ENCODE data around the gene AREG. TPM values are rescaled to one million over a fixed set of nuclear protein-coding genes. Genes with fewer than 3 reads are reported as not detected.

AREG gene
- total RNA-seq, 4 donors from 2014 or later: 13.0 to 40.6 (median 26.2) TPM

- Histone ChIP-seq H3K27ac (no peak overlapping the region), H3K27me3 (no peaks in the 10 kb centered on the region), H3K4me3 (no peak overlapping the region), H3K4me1 (peaks cover 9% of the 10 kb centered on the region), H3K36me3 (no peaks in the 10 kb centered on the region), H3K9me3 (no peaks in the 10 kb centered on the region)
- 75% methylated on average over 4 of the region's 4 CpGs for WGBS
- no peak for DNase-seq (ENCODE audit: low spot score in 2 of 2)
- TF ChIP-seq CTCF (IDR thresholded peaks at IDR 0.05): no peak
- TF ChIP-seq POLR2A (IDR thresholded peaks at IDR 0.05): no peak
Observed at GRCh38 chr4:74440356-74440755, 4.6 kb upstream of the AREG start.

GRCh38 chr4:74441744-74442143, 3.2 kb upstream of the AREG start:
- peaks cover 13% of the 10 kb centered on the region for H3K4me1 ChIP-seq
- H3K4me3 ChIP-seq: no peak overlapping the region
- no peak overlapping the region for H3K27ac ChIP-seq
- H3K27me3 ChIP-seq: no peaks in the 10 kb centered on the region
- no peaks in the 10 kb centered on the region for H3K36me3 ChIP-seq
- 97% methylated on average over 3 of the region's 3 CpGs for WGBS
- TF ChIP-seq CTCF (IDR thresholded peaks at IDR 0.05) (no peak), POLR2AphosphoS5 (IDR thresholded peaks at IDR 0.05) (no peak), EP300 (IDR thresholded peaks at IDR 0.05) (no peak), POLR2A (IDR thresholded peaks at IDR 0.05) (no peak)
- H3K9me3 ChIP-seq: no peaks in the 10 kb centered on the region
- DNase-seq (ENCODE audit: low spot score in 2 of 2): no peak

GRCh38 chr4:74446193-74446868, 1.4 kb downstream of the AREG start:
- DNase-seq (ENCODE audit: low spot score in 2 of 2): no peak
- Histone ChIP-seq H3K4me3 (no peak overlapping the region), H3K36me3 (no peaks in the 10 kb centered on the region), H3K27me3 (no peaks in the 10 kb centered on the region), H3K27ac (no peak overlapping the region), H3K4me1 (peaks cover 15% of the 10 kb centered on the region), H3K9me3 (no peaks in the 10 kb centered on the region)
- 71% methylated on average over 8 of the region's 8 CpGs for WGBS
- TF ChIP-seq EP300 (IDR thresholded peaks at IDR 0.05) (no peak), POLR2AphosphoS5 (IDR thresholded peaks at IDR 0.05) (no peak), CTCF (IDR thresholded peaks at IDR 0.05) (no peak), POLR2A (IDR thresholded peaks at IDR 0.05) (no peak)

- Histone ChIP-seq H3K4me3 (no peak overlapping the region), H3K36me3 (no peaks in the 10 kb centered on the region), H3K9me3 (no peaks in the 10 kb centered on the region), H3K4me1 (peaks cover 15% of the 10 kb centered on the region), H3K27ac (no peak overlapping the region), H3K27me3 (no peaks in the 10 kb centered on the region)
- no peak for DNase-seq (ENCODE audit: low spot score in 2 of 2)
- TF ChIP-seq CTCF (IDR thresholded peaks at IDR 0.05): no peak
- TF ChIP-seq POLR2AphosphoS5 (IDR thresholded peaks at IDR 0.05): no peak
- TF ChIP-seq POLR2A (IDR thresholded peaks at IDR 0.05): no peak
- 79% methylated on average over 1 of the region's 1 CpG for WGBS
Observed at GRCh38 chr4:74446896-74447295, 2.0 kb downstream of the AREG start.

GRCh38 chr4:74447636-74448233, 2.8 kb downstream of the AREG start:
- no peak for DNase-seq (ENCODE audit: low spot score in 2 of 2)
- TF ChIP-seq EP300 (IDR thresholded peaks at IDR 0.05) (no peak), POLR2AphosphoS5 (IDR thresholded peaks at IDR 0.05) (no peak), POLR2A (IDR thresholded peaks at IDR 0.05) (no peak), CTCF (IDR thresholded peaks at IDR 0.05) (no peak)
- Histone ChIP-seq H3K4me3 (no peak overlapping the region), H3K27me3 (no peaks in the 10 kb centered on the region), H3K4me1 (peaks cover 15% of the 10 kb centered on the region), H3K27ac (no peak overlapping the region), H3K36me3 (no peaks in the 10 kb centered on the region), H3K9me3 (no peaks in the 10 kb centered on the region)
- 92% methylated on average over 5 of the region's 5 CpGs for WGBS

All from suprapubic skin (tissue), 4 donors.